ENCODE results near the gene PER1.

GRCh38 chr17:8121681-8122421, 30.4 kb downstream of the PER1 start:
- TF ChIP-seq CTCF (conservative IDR thresholded peaks at IDR 0.05 in 1 of 2, IDR thresholded peaks at IDR 0.05 in 1 of 2; ENCODE audit: extremely low read depth in 1 of 2, insufficient read depth in 1 of 2, low read depth in 1 of 2, low read length in 2 of 2) (peak; percentile 33 to 62), EZH2 (IDR thresholded peaks at IDR 0.05; ENCODE audit: borderline replicate concordance, low read length) (no peak)
